Neuronal stem cell (in vitro differentiated cells): Measurements from ENCODE around the gene ABCB8.

Experiments
- DNase-seq: peaks from one replicate; pipeline ENCODE4 v3.0.0-alpha.2; 2013; ENCODE audit warnings: low spot score
- H2AFZ ChIP-seq: one replicate; pipeline ENCODE4 v1.6.1; 2013; ENCODE audit warnings: mild to moderate bottlenecking, low read length, inconsistent platforms
- H2AK5ac ChIP-seq: 2 replicates; pipeline ENCODE4 v1.6.1; 2013; ENCODE audit warnings: low read depth, mild to moderate bottlenecking, inconsistent platforms, low read length, moderate library complexity, mixed read lengths
- H2BK120ac ChIP-seq: 2 replicates; pipeline ENCODE4 v1.6.1; 2013; ENCODE audit warnings: low read depth, mild to moderate bottlenecking, inconsistent platforms, low read length, moderate library complexity, mixed read lengths
- H2BK12ac ChIP-seq: one replicate; pipeline ENCODE4 v1.6.1; 2013; ENCODE audit warnings: low read length, inconsistent platforms
- H2BK15ac ChIP-seq: 2 replicates; pipeline ENCODE4 v1.6.1; 2013; ENCODE audit warnings: mild to moderate bottlenecking, low read length, inconsistent platforms, mixed read lengths
- H2BK5ac ChIP-seq: one replicate; pipeline ENCODE4 v1.6.1; 2013; ENCODE audit warnings: inconsistent platforms, mild to moderate bottlenecking, low read length, moderate library complexity
- H3K14ac ChIP-seq: one replicate; pipeline ENCODE4 v1.6.1; 2013; ENCODE audit warnings: low read length, inconsistent platforms
- H3K18ac ChIP-seq: 2 replicates; pipeline ENCODE4 v1.6.1; 2013; ENCODE audit warnings: low read length, inconsistent platforms
- H3K23ac ChIP-seq: 2 replicates; pipeline ENCODE4 v1.6.1; 2013; ENCODE audit warnings: low read depth, mild to moderate bottlenecking, mixed read lengths, low read length, inconsistent platforms; ENCODE audit not compliant: poor library complexity
- H3K27ac ChIP-seq: replicated peaks from 3 replicates; pipeline ENCODE4 v1.5.1; 2013; ENCODE audit warnings: low read length, inconsistent platforms
- H3K27me3 ChIP-seq, 3 experiments: 2 replicates each; pipeline ENCODE4 v1.6.1; 2013; ENCODE audit warnings: low read length in 3 of 3, mild to moderate bottlenecking in 2 of 3, inconsistent platforms in 1 of 3, low read depth in 1 of 3, mixed read lengths in 1 of 3, moderate library complexity in 1 of 3; ENCODE audit not compliant: control insufficient read depth in 3 of 3, insufficient read depth in 3 of 3
- H3K36me3 ChIP-seq, 2 donors: replicated peaks in 1 of 2; 2 replicates each; pipeline ENCODE4 v1.6.1; 2013; ENCODE audit warnings: low read length in 2 of 2; ENCODE audit not compliant: control insufficient read depth in 2 of 2, insufficient read depth in 2 of 2
- H3K4ac ChIP-seq: 2 replicates; pipeline ENCODE4 v1.6.1; 2013; ENCODE audit warnings: inconsistent platforms, mild to moderate bottlenecking, low read length, moderate library complexity
- H3K4me1 ChIP-seq, 2 donors: 1 replicate in 1 of 2; 2 replicates in 1 of 2; pipeline ENCODE4 v1.6.1; 2013; ENCODE audit warnings: low read length in 2 of 2, low read depth in 1 of 2; ENCODE audit not compliant: control insufficient read depth in 2 of 2, insufficient read depth in 1 of 2
- H3K4me2 ChIP-seq: one replicate; pipeline ENCODE4 v1.6.1; 2013; ENCODE audit warnings: mild to moderate bottlenecking, low read length, inconsistent platforms; ENCODE audit not compliant: insufficient read depth, poor library complexity, severe bottlenecking
- H3K4me3 ChIP-seq, 2 donors: 2 replicates each; pipeline ENCODE4 v1.5.1; 2013; ENCODE audit warnings: low read length in 2 of 2, mild to moderate bottlenecking in 2 of 2, inconsistent platforms in 1 of 2, moderate library complexity in 1 of 2
- H3K79me1 ChIP-seq: one replicate; pipeline ENCODE4 v1.6.1; 2013; ENCODE audit warnings: low read depth, mild to moderate bottlenecking, inconsistent platforms, low read length, moderate library complexity
- H3K9ac ChIP-seq: one replicate; pipeline ENCODE4 v1.6.1; 2013; ENCODE audit warnings: mild to moderate bottlenecking, low read depth, low read length, inconsistent platforms; ENCODE audit not compliant: poor library complexity
- H3K9me3 ChIP-seq, 2 donors: replicated peaks in 1 of 2; 2 replicates each; pipeline versions ENCODE3 to v1.6.1; 2013; ENCODE audit warnings: low read length in 2 of 2, mild to moderate bottlenecking in 2 of 2, inconsistent platforms in 1 of 2, low read depth in 1 of 2, mixed read lengths in 1 of 2, moderate library complexity in 1 of 2; ENCODE audit not compliant: control insufficient read depth in 2 of 2, insufficient read depth in 1 of 2
- H4K8ac ChIP-seq: one replicate; pipeline ENCODE4 v1.6.1; 2013; ENCODE audit warnings: low read depth, mild to moderate bottlenecking, inconsistent platforms, low read length, moderate library complexity
- H4K91ac ChIP-seq: one replicate; pipeline ENCODE4 v1.6.1; 2013; ENCODE audit warnings: low read length, low read depth, mild to moderate bottlenecking, inconsistent platforms; ENCODE audit not compliant: poor library complexity
- WGBS, 2 donors: extraction: QIAGEN DNeasy Blood & Tissue Kit; methylation state at CpG; one replicate each; pipeline ENCODE4 v1.1.7; 2013; ENCODE audit warnings: missing lambda C conversion rate in 2 of 2, mixed read lengths in 1 of 2; ENCODE audit not compliant: insufficient read length in 2 of 2, insufficient replicate concordance in 1 of 2; ENCODE audit errors: extremely low coverage in 2 of 2; 5-methylcytosine and 5-hydroxymethylcytosine counted together

Gene ABCB8

DNA sequence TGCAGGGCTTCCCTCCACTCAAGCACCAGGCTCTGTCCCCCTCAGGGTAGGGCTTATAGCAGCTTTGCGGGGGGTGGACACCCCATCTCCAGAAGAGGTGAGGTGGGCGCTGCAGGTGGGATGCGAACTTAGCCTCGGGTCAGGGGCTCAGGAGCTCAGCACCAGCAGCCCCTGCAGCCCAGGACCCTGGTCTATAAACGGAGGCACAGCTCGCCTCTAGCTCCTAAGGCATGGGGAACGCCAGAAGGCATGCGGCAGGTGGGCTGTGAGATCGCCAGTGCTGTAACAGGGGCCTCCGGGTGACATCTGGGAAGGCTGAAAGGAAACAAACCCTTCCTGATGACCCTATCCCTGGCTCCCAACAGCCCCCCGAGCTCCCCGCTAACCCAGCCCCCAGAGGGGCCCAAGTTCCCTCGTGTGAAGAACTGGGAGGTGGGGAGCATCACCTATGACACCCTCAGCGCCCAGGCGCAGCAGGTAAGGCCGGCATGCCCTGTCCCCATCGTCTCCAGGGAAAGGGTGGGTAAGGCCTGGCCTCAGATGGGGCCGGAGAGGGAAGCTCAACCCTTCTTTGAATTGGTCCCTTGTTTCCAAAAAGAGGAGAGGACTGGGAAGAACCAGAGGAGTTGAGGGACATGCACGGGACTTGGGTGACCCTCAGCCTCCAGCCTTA, 33.3 kb upstream of the ABCB8 start:
- Histone ChIP-seq H3K23ac (peak overlapping the region; percentile 2), H3K9ac (no peak overlapping the region), H2BK12ac (no peak overlapping the region), H2BK5ac (no peak overlapping the region), H4K8ac (no peak overlapping the region), H3K9me3 (peaks cover 5 to 14% of the 10 kb centered on the region in 2 donors), H3K27me3 (no peaks in the 10 kb centered on the region), H3K27ac (no peak overlapping the region), H2BK120ac (peak overlapping the region; percentile 93), H2AFZ (peak overlapping the region; percentile 76), H3K14ac (no peak overlapping the region), H3K36me3 (no peaks in the 10 kb centered on the region), H3K4me2 (no peak overlapping the region), H3K4me1 (peaks cover 15 to 29% of the 10 kb centered on the region in 2 donors), H3K4ac (no peak overlapping the region), H3K4me3 (peak overlapping the region in 1 of 2 donors; percentile 29), H3K79me1 (no peaks in the 10 kb centered on the region), H2AK5ac (peak overlapping the region; percentile 4), H4K91ac (no peak overlapping the region), H2BK15ac (peak overlapping the region; percentile 55), H3K18ac (peak overlapping the region; percentile 63)
- no peak for DNase-seq
- no CpG with 5 or more reads among the region's 19 CpGs for WGBS, 2 donors

DNA sequence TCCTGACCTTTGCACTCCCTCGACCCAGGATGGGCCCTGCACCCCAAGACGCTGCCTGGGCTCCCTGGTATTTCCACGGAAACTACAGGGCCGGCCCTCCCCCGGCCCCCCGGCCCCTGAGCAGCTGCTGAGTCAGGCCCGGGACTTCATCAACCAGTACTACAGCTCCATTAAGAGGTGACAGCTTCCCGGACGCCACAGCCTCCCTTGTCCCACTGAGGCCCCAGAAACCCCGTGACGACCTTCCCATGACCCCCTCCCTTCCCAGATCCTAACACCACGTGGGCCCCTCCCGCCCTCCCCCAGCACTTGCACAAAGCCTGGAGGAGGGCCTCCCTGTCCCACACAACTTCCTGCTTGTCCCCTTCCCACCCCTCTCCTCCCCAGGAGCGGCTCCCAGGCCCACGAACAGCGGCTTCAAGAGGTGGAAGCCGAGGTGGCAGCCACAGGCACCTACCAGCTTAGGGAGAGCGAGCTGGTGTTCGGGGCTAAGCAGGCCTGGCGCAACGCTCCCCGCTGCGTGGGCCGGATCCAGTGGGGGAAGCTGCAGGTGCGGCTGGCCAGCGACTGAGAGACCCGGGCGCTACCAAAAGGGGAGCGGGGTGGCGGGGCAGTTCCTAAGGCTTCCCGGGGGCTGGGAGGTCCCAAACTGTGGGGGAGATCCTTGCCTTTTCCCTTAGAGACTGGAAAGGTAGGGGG, 31.7 kb upstream of the ABCB8 start:
- H4K8ac ChIP-seq: no peak overlapping the region
- peak overlapping the region; percentile 82 for H2BK15ac ChIP-seq
- H2BK12ac ChIP-seq: peak overlapping the region; percentile 88
- no peak for DNase-seq
- H3K4me1 ChIP-seq: peaks cover 15 to 29% of the 10 kb centered on the region in 2 donors
- no CpG with 5 or more reads among the region's 31 CpGs for WGBS, 2 donors
- H3K23ac ChIP-seq: peak overlapping the region; percentile 92
- H2AFZ ChIP-seq: peak overlapping the region; percentile 82
- peaks cover 0 to under 1% of the 10 kb centered on the region in 2 donors for H3K9me3 ChIP-seq
- no peak overlapping the region for H4K91ac ChIP-seq
- H2BK120ac ChIP-seq: no peak overlapping the region
- H3K9ac ChIP-seq: peak overlapping the region; percentile 75
- H3K4me3 ChIP-seq: no peak overlapping the region
- peak overlapping the region; percentile 96 for H3K18ac ChIP-seq
- peak overlapping the region; percentile 94 for H2AK5ac ChIP-seq
- peak overlapping the region; percentile 78 for H2BK5ac ChIP-seq
- no peaks in the 10 kb centered on the region for H3K27me3 ChIP-seq
- H3K36me3 ChIP-seq: peaks cover 0 to 3% of the 10 kb centered on the region in 2 donors
- H3K4ac ChIP-seq: peak overlapping the region; percentile 80
- H3K4me2 ChIP-seq: no peak overlapping the region
- H3K79me1 ChIP-seq: no peaks in the 10 kb centered on the region
- H3K14ac ChIP-seq: peak overlapping the region; percentile 86
- no peak overlapping the region for H3K27ac ChIP-seq

DNA sequence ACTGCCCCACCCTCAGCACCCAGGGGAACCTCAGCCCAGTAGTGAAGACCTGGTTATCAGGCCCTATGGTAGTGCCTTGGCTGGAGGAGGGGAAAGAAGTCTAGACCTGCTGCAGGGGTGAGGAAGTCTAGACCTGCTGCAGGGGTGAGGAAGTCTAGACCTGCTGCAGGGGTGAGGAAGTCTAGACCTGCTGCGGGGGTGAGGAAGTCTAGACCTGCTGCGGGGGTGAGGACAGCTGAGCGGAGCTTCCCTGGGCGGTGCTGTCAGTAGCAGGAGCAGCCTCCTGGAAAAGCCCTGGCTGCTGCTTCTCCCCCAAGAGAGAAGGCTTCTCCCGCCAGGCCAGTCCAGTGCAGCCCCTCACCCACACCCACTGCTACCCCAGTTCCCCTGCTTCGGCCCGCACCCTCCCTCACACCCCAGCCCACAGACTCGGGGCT, 31.2 kb upstream of the ABCB8 start:
- H3K27ac ChIP-seq: no peak overlapping the region
- no peak overlapping the region for H4K8ac ChIP-seq
- H3K4me3 ChIP-seq: no peak overlapping the region
- H2BK15ac ChIP-seq: no peak overlapping the region
- H3K27me3 ChIP-seq: no peaks in the 10 kb centered on the region
- no peak overlapping the region for H3K14ac ChIP-seq
- no peak overlapping the region for H2AK5ac ChIP-seq
- H3K4me2 ChIP-seq: no peak overlapping the region
- H3K4ac ChIP-seq: peak overlapping the region; percentile 80
- DNase-seq: no peak
- H4K91ac ChIP-seq: no peak overlapping the region
- H3K79me1 ChIP-seq: no peaks in the 10 kb centered on the region
- no peak overlapping the region for H3K9ac ChIP-seq
- WGBS, 2 donors: no CpG with 5 or more reads among the region's 8 CpGs
- peak overlapping the region; percentile 78 for H2BK5ac ChIP-seq
- peak overlapping the region; percentile 10 for H3K23ac ChIP-seq
- peaks cover 15 to 29% of the 10 kb centered on the region in 2 donors for H3K4me1 ChIP-seq
- H3K9me3 ChIP-seq: no peaks in the 10 kb centered on the region
- peaks cover 0 to 9% of the 10 kb centered on the region in 2 donors for H3K36me3 ChIP-seq
- H2AFZ ChIP-seq: no peak overlapping the region
- peak overlapping the region; percentile 5 for H3K18ac ChIP-seq
- no peak overlapping the region for H2BK12ac ChIP-seq
- no peak overlapping the region for H2BK120ac ChIP-seq

DNA sequence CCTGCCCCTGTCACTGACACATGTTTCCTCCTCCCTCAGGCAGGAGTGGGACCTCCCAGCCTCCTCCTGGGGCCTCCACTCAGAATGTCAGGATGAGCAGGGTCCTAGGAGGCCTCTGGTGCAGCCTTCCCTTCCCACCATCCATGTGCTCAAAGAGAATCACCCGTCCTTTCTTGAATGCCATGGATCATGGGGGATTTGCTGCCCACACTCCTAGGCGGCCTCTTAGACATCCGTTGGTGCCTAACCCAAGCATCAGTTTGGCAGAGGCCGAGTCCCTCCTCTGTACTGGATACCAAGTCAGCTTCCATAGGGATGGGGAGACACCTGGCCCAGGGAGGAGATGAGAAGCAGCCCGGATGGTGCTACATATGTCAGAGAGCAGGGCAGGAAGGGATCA, 30.4 kb upstream of the ABCB8 start:
- Histone ChIP-seq H4K91ac (no peak overlapping the region), H2BK120ac (peak overlapping the region; percentile 47), H3K4me2 (no peak overlapping the region), H2AFZ (no peak overlapping the region), H3K14ac (no peak overlapping the region), H2BK15ac (peak overlapping the region; percentile 85), H3K36me3 (peaks cover 0 to 11% of the 10 kb centered on the region in 2 donors), H2BK5ac (peak overlapping the region; percentile 78), H3K27me3 (no peaks in the 10 kb centered on the region), H4K8ac (no peak overlapping the region), H3K4ac (no peak overlapping the region), H3K4me3 (no peak overlapping the region), H2AK5ac (peak overlapping the region; percentile 89), H3K79me1 (no peaks in the 10 kb centered on the region), H3K4me1 (peaks cover 15 to 27% of the 10 kb centered on the region in 2 donors), H3K18ac (no peak overlapping the region), H3K9ac (no peak overlapping the region), H2BK12ac (no peak overlapping the region), H3K9me3 (no peaks in the 10 kb centered on the region), H3K23ac (no peak overlapping the region), H3K27ac (no peak overlapping the region)
- WGBS, 2 donors: no CpG with 5 or more reads among the region's 5 CpGs
- DNase-seq: no peak
